Measurements from ENCODE around the gene ROR2.

ROR2 gene

GRCh38 chr9:91768977-91769916 lies 180.8 kb downstream of the ROR2 start:
- ATAC-seq (ENCODE audit: insufficient read depth, low read depth) (no peak), DNase-seq (no peak)
- H3K27me3 ChIP-seq (ENCODE audit: insufficient read depth, low read length, poor library complexity): peaks cover 7% of the 10 kb centered on the region
- no peaks in the 10 kb centered on the region for H4K20me1 ChIP-seq (ENCODE audit: insufficient read depth, low read length)
- no peaks in the 10 kb centered on the region for H3K9me3 ChIP-seq (ENCODE audit: insufficient read depth, low read length, severe bottlenecking)
- H2AFZ ChIP-seq (ENCODE audit: low read depth, low read length): no peak overlapping the region
- H3K9ac ChIP-seq (ENCODE audit: low read depth, low read length): no peak overlapping the region
- no peak for TF ChIP-seq CTCF (IDR thresholded peaks at IDR 0.05; ENCODE audit: borderline replicate concordance, extremely low read depth, low read length, poor library complexity, severe bottlenecking)
- TF ChIP-seq EZH2 (IDR thresholded peaks at IDR 0.05; ENCODE audit: borderline replicate concordance, low read depth, low read length, severe bottlenecking): no peak
- no peaks in the 10 kb centered on the region for H3K4me1 ChIP-seq (ENCODE audit: insufficient read depth, low read length)
- H3K27ac ChIP-seq (ENCODE audit: low read length): no peak overlapping the region
- no peaks in the 10 kb centered on the region for H3K79me2 ChIP-seq (ENCODE audit: insufficient read depth, low read length)
- no peak overlapping the region for H3K4me2 ChIP-seq (ENCODE audit: insufficient read depth, low read length)
- no peaks in the 10 kb centered on the region for H3K36me3 ChIP-seq (ENCODE audit: insufficient read depth, low read length)
- H3K4me3 ChIP-seq (ENCODE audit: low read depth in 1 of 2, low read length in 2 of 2): no peak overlapping the region

- no peak overlapping the region for H2AFZ ChIP-seq (ENCODE audit: low read depth, low read length)
- no peak for ATAC-seq (ENCODE audit: insufficient read depth, low read depth)
- H3K9me3 ChIP-seq (ENCODE audit: insufficient read depth, low read length, severe bottlenecking): no peaks in the 10 kb centered on the region
- TF ChIP-seq CTCF (IDR thresholded peaks at IDR 0.05; ENCODE audit: borderline replicate concordance, extremely low read depth, low read length, poor library complexity, severe bottlenecking) (no peak), EZH2 (IDR thresholded peaks at IDR 0.05; ENCODE audit: borderline replicate concordance, low read depth, low read length, severe bottlenecking) (no peak)
- no peaks in the 10 kb centered on the region for H4K20me1 ChIP-seq (ENCODE audit: insufficient read depth, low read length)
- no peak overlapping the region for H3K9ac ChIP-seq (ENCODE audit: low read depth, low read length)
- DNase-seq: no peak
- H3K4me2 ChIP-seq (ENCODE audit: insufficient read depth, low read length): no peak overlapping the region
- no peak overlapping the region for H3K27ac ChIP-seq (ENCODE audit: low read length)
- H3K4me3 ChIP-seq (ENCODE audit: low read depth in 1 of 2, low read length in 2 of 2): no peak overlapping the region
- H3K79me2 ChIP-seq (ENCODE audit: insufficient read depth, low read length): no peaks in the 10 kb centered on the region
- no peaks in the 10 kb centered on the region for H3K4me1 ChIP-seq (ENCODE audit: insufficient read depth, low read length)
- H3K27me3 ChIP-seq (ENCODE audit: insufficient read depth, low read length, poor library complexity): peaks cover 1% of the 10 kb centered on the region
- no peaks in the 10 kb centered on the region for H3K36me3 ChIP-seq (ENCODE audit: insufficient read depth, low read length)
These were observed 181.5 kb downstream of the ROR2 start for GRCh38 chr9:91768507-91768906.

- H4K20me1 ChIP-seq (ENCODE audit: insufficient read depth, low read length): no peaks in the 10 kb centered on the region
- TF ChIP-seq EZH2 (IDR thresholded peaks at IDR 0.05; ENCODE audit: borderline replicate concordance, low read depth, low read length, severe bottlenecking): no peak
- TF ChIP-seq CTCF (IDR thresholded peaks at IDR 0.05; ENCODE audit: borderline replicate concordance, extremely low read depth, low read length, poor library complexity, severe bottlenecking): no peak
- DNase-seq: no peak
These were observed 183.5 kb downstream of the ROR2 start for GRCh38 chr9:91766315-91767069.

More at GRCh38 chr9:91766315-91767069, 183.5 kb downstream of the ROR2 start:
- Histone ChIP-seq H2AFZ (ENCODE audit: low read depth, low read length) (no peak overlapping the region), H3K36me3 (ENCODE audit: insufficient read depth, low read length) (no peaks in the 10 kb centered on the region), H3K27me3 (ENCODE audit: insufficient read depth, low read length, poor library complexity) (no peaks in the 10 kb centered on the region), H3K4me1 (ENCODE audit: insufficient read depth, low read length) (no peaks in the 10 kb centered on the region), H3K9ac (ENCODE audit: low read depth, low read length) (no peak overlapping the region), H3K4me2 (ENCODE audit: insufficient read depth, low read length) (no peak overlapping the region), H3K27ac (ENCODE audit: low read length) (no peak overlapping the region), H3K4me3 (ENCODE audit: low read depth in 1 of 2, low read length in 2 of 2) (no peak overlapping the region), H3K79me2 (ENCODE audit: insufficient read depth, low read length) (no peaks in the 10 kb centered on the region), H3K9me3 (ENCODE audit: insufficient read depth, low read length, severe bottlenecking) (no peaks in the 10 kb centered on the region)
- no peak for ATAC-seq (ENCODE audit: insufficient read depth, low read depth)
